A673 (cell line): Measurements from ENCODE around the gene SMIM38.

ENCODE experiments used
- EZH2 ChIP-seq: fragments of 200-600 bp; sonication (generic); IDR thresholded peaks from 2 replicates; pipeline ENCODE4 v1.6.1; 2017; ENCODE audit warnings: borderline replicate concordance, low read depth, mild to moderate bottlenecking, mixed read lengths, antibody characterized with exemption, low read length; ENCODE audit not compliant: poor library complexity, severe bottlenecking
- TF ChIP-seq, protein P1 (sequence below): fragments of 300-800, 200-600 bp; sonication (generic); conservative IDR thresholded peaks from 2 replicates; pipeline ENCODE4 v1.5.1; 2017; ENCODE audit warnings: low read depth, mild to moderate bottlenecking, antibody characterized with exemption, low read length, moderate library complexity, mixed read lengths

DNA sequence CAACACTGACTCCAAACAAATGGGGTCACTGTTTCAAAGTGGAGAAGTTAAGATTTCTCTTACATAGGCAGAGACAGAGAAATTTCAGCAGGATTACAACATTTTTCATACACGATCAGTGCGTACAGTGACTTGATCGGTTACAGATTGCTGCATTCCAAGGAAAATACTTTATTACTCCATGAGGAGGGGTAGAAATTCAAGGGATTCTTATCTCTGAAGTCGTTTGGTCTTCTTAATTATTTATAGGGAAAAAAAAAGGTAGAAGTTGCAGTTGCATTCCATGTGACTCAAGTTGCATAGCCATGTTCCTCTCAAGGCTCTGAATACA is 10.7 kb upstream of the SMIM38 start:
- TF ChIP-seq, protein P1, sequence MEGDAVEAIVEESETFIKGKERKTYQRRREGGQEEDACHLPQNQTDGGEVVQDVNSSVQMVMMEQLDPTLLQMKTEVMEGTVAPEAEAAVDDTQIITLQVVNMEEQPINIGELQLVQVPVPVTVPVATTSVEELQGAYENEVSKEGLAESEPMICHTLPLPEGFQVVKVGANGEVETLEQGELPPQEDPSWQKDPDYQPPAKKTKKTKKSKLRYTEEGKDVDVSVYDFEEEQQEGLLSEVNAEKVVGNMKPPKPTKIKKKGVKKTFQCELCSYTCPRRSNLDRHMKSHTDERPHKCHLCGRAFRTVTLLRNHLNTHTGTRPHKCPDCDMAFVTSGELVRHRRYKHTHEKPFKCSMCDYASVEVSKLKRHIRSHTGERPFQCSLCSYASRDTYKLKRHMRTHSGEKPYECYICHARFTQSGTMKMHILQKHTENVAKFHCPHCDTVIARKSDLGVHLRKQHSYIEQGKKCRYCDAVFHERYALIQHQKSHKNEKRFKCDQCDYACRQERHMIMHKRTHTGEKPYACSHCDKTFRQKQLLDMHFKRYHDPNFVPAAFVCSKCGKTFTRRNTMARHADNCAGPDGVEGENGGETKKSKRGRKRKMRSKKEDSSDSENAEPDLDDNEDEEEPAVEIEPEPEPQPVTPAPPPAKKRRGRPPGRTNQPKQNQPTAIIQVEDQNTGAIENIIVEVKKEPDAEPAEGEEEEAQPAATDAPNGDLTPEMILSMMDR = no peak
- no peak for TF ChIP-seq EZH2
